Measurements from ENCODE around the gene SAFB.
"Not testable (repeated sequence)": the region's sequence is repeated elsewhere in the genome, so short reads cannot be mapped to it uniquely, and the experiment has no call there.

SAFB gene

DNA sequence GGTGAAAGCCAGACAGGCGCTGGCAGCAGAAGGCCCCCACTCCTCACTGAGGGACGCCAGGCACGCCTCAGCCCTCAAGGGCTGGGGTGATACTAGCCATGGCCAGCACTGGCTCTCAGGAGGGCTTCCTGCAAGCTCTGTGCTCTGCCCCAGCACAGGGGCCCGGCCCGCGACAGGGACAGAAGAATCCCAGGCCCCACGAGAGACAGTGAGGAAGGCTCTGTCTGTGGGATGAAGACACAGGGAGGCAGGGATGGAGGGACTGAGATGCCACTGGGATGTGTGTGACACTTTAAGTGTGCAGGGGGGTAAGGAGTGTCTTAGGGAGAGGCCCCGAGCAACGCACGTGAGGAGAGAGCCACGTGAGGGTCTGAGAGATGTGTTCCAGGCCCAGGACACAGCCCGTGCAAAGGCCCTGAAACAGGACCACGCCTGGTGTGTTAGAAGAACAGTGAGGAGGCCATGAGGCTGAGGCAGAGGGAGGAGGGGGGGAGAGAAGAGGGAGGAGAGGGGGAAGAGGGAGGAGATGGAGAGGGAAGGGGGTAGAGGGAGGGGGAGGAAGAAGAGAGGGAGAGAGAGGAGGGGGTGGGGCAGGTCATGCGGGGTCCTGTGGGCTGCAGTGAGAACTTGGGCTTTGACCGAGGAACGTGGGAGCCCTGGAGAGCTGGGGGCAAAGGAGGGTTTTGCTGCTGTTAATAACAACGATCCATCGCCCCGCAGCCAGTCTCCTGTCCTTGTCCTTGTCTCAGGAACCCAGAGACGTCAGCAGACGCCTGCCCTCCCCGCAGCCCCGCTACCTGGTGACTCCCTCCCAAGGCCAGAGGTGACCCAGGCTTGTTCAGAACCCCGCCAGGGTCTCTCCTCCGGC, 74.4 kb downstream of the SAFB start:
- no peak for DNase-seq (ENCODE audit: low read depth, low spot score)

- no peak for DNase-seq (ENCODE audit: low read depth, low spot score)
Observed at GRCh38 chr19:5697890-5698634, 75.2 kb downstream of the SAFB start.

DNA sequence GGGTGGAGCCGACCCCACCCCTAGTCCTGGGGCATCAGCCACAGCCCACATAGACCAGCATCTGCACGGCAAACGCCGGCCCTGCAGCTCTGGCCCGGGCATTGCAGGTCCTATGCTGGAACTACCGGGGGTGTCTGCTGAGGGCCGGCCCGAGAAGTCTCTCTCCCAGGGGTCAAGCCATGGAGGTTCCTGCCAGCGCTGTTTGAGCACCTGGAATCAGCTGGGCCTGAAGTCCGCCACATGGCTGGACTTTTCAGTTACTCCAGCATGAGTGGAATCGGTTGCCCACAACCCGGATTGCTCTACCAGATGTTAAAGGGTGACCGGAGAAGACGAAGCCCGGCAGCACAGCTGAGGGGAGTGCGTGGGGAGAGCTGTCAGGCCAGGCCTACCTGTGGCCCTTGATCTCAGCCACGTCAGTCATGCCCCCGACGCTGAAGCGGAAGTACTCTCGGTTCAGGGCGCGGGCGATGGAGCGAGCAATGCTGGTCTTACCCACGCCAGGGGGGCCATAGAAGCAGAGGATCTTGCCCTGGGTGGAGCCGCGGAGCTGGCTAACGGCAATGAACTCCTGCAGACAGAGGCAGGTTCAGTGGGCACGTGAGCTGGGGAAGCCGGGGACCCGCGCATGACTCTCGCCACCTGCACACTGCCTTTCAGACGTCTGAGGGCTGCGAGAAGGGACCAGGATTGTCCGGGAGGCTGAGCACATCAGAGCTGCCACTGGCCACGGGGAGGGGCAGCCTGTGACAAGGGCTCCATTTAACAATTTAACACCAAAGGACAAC, 75.9 kb downstream of the SAFB start:
- DNase-seq (ENCODE audit: low read depth, low spot score), result no peak

DNA sequence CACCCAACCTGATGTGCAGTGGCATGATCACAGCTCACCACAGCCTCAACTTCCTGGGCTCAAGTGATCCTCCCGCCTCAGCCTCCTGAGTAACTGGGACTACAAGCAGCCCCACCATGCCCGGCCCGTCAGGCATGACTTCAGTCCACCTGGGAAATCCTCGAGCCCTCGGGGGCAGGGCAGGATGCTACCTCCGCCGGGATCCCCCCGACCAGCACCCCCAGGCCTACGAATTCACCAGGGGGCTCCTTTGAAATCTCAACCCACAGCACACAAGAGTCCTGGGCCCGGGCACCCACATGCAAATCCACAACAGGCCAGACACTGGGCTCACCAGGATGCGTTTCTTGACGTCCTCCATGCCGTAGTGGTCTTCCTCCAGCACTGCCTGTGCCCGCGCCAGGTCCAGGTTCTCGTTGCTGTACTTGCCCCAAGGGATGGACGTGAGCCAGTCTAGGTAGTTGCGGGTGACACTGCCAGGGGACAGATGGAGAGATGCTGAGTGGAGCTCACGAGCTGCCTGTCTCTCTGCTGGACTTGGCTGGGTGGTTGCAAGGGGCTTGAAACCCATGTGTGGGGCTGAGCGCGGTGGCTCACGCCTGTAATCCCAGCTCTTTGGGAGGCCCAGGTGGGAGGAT, 77.7 kb downstream of the SAFB start:
- DNase-seq (ENCODE audit: low read depth, low spot score), result no peak

DNA sequence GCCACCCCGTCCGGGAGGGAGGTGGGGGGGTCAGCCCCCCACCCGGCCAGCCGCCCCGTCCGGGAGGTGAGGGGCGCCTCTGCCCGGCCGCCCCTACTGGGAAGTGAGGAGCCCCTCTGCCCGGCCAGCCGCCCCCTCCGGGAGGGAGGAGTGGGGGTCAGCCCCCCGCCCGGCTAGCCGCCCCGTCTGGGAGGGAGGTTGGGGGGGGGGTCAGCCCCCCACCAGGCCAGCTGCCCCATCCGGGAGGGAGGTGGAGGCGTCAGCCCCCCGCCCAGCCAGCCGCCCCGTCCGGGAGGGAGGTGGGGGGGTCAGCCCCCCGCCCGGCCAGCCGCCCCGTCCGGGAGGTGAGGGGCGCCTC, 79.1 kb downstream of the SAFB start:
- DNase-seq (ENCODE audit: low read depth, low spot score), result not testable (repeated sequence)

GRCh38 chr19:5703819-5704818, 81.2 kb downstream of the SAFB start:
- DNase-seq (ENCODE audit: low read depth, low spot score), result no peak

DNA sequence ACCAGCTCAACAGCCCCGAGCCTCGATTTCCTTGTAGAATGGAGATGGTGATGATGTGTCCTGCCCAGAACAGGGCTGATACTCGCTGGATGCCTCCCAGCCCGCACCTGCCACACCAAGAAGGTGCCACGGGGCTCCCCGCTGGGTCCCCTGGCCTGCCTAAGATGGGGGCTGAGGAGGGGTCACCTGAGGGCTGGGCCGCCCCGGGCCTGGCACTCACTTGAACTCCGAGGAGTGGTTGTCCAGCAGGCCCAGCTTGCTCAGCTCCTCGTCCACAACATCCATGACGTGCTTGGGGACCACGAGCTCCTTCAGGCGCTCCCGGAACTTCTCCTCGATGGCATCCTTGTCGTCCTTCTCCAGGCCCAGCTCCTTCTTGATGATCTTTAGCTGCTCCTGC, 82.7 kb downstream of the SAFB start:
- no peak for DNase-seq (ENCODE audit: low read depth, low spot score)

DNA sequence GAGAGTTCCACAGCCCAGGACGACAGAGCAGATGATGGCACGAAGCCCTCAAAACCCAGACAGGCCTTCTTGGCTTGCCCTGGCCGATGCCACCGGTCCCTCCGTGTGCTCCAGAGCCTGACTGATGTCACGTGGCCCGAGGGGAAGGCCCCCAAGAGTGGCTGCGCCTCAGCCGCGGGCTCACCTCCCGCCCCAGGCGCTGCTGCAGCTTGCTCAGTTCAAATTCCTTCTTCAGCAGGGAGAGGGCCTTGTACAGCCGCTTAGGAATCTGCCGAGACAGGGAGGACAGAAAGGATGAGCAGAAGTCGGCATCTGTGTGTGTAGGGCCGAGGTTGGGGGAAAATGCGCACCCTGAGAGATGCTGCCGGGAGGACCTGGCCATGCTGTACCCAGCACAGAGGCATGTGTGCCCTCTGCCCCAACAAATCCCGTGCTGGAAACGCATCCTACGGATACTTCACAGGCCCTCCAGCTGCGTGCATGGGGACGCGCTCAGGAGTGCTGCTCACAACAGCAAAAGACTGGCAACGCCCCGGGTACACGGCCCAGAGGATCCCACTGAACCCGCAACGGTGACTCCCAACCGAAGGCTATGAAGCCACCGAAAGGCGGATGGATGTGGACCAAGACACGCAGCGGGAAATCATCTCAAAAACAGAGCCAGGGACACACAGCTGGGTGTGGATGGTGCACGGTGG, 84.1 kb downstream of the SAFB start:
- no peak for DNase-seq (ENCODE audit: low read depth, low spot score)

DNA sequence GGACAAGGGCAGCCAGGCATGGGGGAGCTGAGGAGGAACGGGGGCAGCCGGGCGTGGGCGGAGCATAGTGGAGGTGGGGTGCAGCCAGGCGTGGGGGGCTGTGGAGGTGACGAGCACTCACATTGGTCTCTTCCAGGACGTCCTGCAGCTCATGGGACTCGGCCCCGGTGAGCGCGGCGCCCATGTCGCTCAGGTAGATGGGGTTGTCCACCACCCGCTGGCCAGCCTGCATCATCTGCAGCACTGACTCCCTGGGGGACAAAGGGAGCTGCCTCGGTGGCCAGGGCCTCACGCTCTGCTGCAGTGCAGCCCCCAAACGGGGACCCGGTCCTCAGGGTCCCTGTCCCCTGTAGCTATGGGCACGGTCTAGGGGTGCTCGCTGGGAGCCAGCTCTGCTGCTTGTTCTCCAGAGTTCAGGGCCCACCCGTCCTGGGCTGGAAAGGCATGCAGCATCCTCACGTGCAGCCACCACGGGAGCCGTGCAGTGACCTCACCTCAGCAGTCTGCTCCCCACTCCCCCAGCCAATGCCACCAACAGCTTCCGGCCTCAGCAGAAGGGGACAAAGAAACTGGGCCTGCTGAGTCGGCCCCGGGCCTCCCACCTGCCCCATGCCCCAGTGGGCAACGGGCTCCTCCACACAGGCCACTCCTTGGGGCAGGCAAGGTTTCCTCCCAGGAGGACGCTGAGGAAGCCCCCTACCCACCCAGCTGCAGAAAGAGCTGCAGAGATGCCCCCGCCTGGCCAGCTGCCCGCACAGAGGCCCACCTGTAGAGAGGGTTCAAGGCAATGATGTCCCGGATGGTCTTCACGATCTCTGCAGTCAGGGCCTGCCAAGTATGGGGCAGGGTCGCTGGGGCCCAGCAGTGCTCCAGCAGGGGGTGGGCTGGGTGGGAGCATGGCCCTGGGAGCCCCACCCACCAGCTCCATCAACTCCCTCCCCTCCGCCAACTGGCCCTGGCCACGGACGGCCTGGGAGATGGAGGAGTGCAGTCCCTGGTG, 85.0 kb downstream of the SAFB start:
- no peak for DNase-seq (ENCODE audit: low read depth, low spot score)

DNA sequence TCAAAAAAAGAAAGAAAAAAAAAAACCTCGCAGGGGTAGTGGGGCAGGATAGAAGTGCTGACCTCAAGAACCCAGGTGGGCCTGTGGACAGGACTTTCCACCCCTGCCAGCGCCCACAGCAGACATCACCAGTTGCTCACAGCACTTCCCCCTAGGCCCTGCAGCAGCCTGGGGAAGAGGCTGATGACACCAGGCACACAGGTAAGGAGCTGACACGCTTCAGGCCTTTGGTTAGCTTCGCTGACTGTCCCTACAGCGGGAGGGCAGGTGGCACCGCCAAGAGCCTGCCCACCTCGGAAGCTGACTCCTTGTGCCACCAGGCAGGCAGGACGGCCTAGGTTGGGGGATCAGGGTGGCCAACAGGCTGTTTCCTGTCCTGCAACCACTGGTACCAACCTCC, 88.1 kb downstream of the SAFB start:
- no peak for DNase-seq (ENCODE audit: low read depth, low spot score)

DNA sequence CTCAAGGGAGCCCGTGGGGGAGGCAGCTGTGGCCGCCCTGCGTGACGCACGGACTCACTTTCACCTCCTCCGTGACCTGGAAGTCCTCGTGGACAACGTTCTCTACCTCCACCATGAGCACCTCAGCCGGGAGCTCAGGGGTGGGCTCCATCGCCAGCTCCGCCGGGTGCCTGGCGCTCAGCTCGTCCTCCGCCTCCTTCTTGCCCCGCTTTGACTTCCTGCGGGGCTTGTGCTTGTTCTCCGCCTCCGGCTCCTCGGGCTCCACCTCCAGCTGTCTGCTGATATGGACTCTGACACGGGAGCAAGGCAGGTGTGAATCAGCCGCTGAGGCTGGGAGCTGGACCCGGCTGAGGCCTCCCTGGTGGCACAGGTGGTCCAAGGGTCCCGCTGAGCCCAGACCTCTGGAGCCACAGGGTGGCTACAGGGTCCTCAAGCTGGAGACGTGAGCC, 88.9 kb downstream of the SAFB start:
- DNase-seq (ENCODE audit: low read depth, low spot score), result no peak

DNA sequence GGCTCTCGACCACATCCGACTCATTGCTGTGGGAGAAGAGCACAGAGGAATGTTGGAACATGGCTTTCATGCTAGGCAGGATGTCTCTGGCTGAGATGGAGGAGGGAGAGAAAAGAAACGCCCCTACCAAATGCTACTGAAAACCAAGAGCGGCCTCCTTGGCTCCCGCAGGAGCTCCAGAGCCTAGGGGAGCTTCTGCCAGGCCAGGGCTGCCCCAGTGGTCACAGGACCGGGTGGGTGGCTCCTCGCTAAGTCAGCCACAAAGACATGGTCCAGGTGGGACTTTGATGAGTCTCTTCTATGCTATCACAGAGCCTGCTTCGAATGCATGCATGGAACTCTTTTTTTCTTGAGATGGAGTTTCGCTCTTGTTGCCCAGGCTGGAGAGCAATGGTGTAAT, 90.3 kb downstream of the SAFB start:
- DNase-seq (ENCODE audit: low read depth, low spot score), result no peak

GRCh38 chr19:5714816-5715215, 91.9 kb downstream of the SAFB start:
- DNase-seq (ENCODE audit: low read depth, low spot score), result no peak

GRCh38 chr19:5717215-5717935, 94.5 kb downstream of the SAFB start:
- no peak for DNase-seq (ENCODE audit: low read depth, low spot score)
